ENCODE results near the gene SPDYE3.
"Not testable (repeated sequence)": the region's sequence is repeated elsewhere in the genome, so short reads cannot be mapped to it uniquely, and the experiment has no call there.

- TF ChIP-seq, protein P1, sequence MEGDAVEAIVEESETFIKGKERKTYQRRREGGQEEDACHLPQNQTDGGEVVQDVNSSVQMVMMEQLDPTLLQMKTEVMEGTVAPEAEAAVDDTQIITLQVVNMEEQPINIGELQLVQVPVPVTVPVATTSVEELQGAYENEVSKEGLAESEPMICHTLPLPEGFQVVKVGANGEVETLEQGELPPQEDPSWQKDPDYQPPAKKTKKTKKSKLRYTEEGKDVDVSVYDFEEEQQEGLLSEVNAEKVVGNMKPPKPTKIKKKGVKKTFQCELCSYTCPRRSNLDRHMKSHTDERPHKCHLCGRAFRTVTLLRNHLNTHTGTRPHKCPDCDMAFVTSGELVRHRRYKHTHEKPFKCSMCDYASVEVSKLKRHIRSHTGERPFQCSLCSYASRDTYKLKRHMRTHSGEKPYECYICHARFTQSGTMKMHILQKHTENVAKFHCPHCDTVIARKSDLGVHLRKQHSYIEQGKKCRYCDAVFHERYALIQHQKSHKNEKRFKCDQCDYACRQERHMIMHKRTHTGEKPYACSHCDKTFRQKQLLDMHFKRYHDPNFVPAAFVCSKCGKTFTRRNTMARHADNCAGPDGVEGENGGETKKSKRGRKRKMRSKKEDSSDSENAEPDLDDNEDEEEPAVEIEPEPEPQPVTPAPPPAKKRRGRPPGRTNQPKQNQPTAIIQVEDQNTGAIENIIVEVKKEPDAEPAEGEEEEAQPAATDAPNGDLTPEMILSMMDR (IDR thresholded peaks at IDR 0.05; ENCODE audit: low read depth, low read length): not testable (repeated sequence)
- not testable (repeated sequence) for TF ChIP-seq EZH2phosphoT487 (IDR thresholded peaks at IDR 0.05; ENCODE audit: low read depth)
Observed at GRCh38 chr7:100365998-100366367, 58.5 kb downstream of the SPDYE3 start.

All from OCI-LY3 (cell line).